ENCODE results near the gene SSBP3. TPM values are rescaled to one million over a fixed set of nuclear protein-coding genes. Genes with fewer than 3 reads are reported as not detected.

Gene SSBP3
- total and polyA plus RNA-seq, 2 experiments from 2014 or later, result 47.4 to 68.6 TPM

- TF ChIP-seq ZNF462 (CRISPR knock-in tag; IDR thresholded peaks at IDR 0.05) (no peak), ZNF331 (CRISPR knock-in tag; IDR thresholded peaks at IDR 0.05; ENCODE audit: low read depth) (no peak), NANOG (IDR thresholded peaks at IDR 0.05; ENCODE audit: borderline replicate concordance) (no peak), CTCF (conservative IDR thresholded peaks at IDR 0.05; ENCODE audit: low read depth in 2 of 2) (no peak), EZH2 (IDR thresholded peaks at IDR 0.05; ENCODE audit: low read depth, unreplicated experiment) (no peak)
Measured at GRCh38 chr1:54357967-54358366, 48.2 kb downstream of the SSBP3 start (continued).

GRCh38 chr1:54356680-54357147, 49.5 kb downstream of the SSBP3 start:
- Histone ChIP-seq H3K4me1 (ENCODE audit: insufficient read depth) (peaks cover 80% of the 10 kb centered on the region), H4K20me1 (replicated peaks; ENCODE audit: insufficient read depth) (peaks cover 40% of the 10 kb centered on the region), H3K36me3 (ENCODE audit: insufficient read depth) (no peaks in the 10 kb centered on the region), H3K9me2 (ENCODE audit: insufficient read depth) (0 out of 2 replicates have a peak, but pooled peaks cover 3% of the 10 kb centered on the region), H3K79me2 (replicated peaks; ENCODE audit: insufficient read depth) (peaks cover 100% of the 10 kb centered on the region), H2AFZ (no peak overlapping the region), H3K27ac (ENCODE audit: low read depth) (peak overlapping the region; percentile 65; the same call in 1 of the 2 replicates), H3K4me3 (no peak overlapping the region), H3K4me2 (peak overlapping the region; percentile 61), H3K27me3 (ENCODE audit: insufficient read depth) (no peaks in the 10 kb centered on the region), H3F3A (replicated peaks; ENCODE audit: low read depth) (peaks cover 2% of the 10 kb centered on the region; the same call in 1 of the 2 replicates)
- DNase-seq (ENCODE audit: low spot score) (no peak), ATAC-seq (peak; percentile 4; the same call in 2 of the 3 replicates)
- Mint-ChIP-seq H3K4me1 (peaks cover 89% of the 10 kb centered on the region), H3K36me3 (ENCODE audit: low read depth) (peaks cover 17% of the 10 kb centered on the region), H3K27me3 (ENCODE audit: insufficient read depth, low read depth, poor library complexity) (peaks cover 24% of the 10 kb centered on the region), H3K27ac (peak overlapping the region; percentile 84), H3K9me3 (no peaks in the 10 kb centered on the region), H3K4me3 (no peak overlapping the region; the same call in 2 of the 3 replicates)
- no peak for TF ChIP-seq ZNF462 (CRISPR knock-in tag; IDR thresholded peaks at IDR 0.05)
- TF ChIP-seq JUNB (IDR thresholded peaks at IDR 0.05; ENCODE audit: unreplicated experiment), result no peak
- no peak for TF ChIP-seq EZH2phosphoT487 (IDR thresholded peaks at IDR 0.05; ENCODE audit: unreplicated experiment)
- TF ChIP-seq CREB1 (CRISPR knock-in tag; IDR thresholded peaks at IDR 0.05; ENCODE audit: low read depth), result no peak
